Cardiac muscle cell (in vitro differentiated cells and primary cell): ENCODE measurements around the gene ATG4A. TPM values are rescaled to one million over a fixed set of nuclear protein-coding genes. Genes with fewer than 3 reads are reported as not detected.

Experiments
- DNase-seq, 2 donors: peaks; one replicate each; pipeline versions ENCODE4 v3.0.0 to v3.0.0-alpha.2; 2010 to 2017; ENCODE audit warnings: low read depth in 1 of 2, low spot score in 1 of 2
- H3K27ac ChIP-seq: fragments of 200-600 bp; sonication (generic); 2 replicates; pipeline ENCODE4 v1.5.1; 2016
- H3K27me3 ChIP-seq: fragments of 200-600 bp; sonication (generic); 2 replicates; pipeline ENCODE4 v1.6.0; 2016; ENCODE audit warnings: control low read depth
- H3K36me3 ChIP-seq: fragments of 200-600 bp; sonication (generic); 2 replicates; pipeline ENCODE4 v1.5.1; 2016; ENCODE audit warnings: control low read depth
- H3K4me1 ChIP-seq: fragments of 200-600 bp; sonication (generic); 2 replicates; pipeline ENCODE4 v1.8.1; 2017; ENCODE audit warnings: low read depth, mild to moderate bottlenecking, mixed run types
- H3K4me3 ChIP-seq: fragments of 200-600 bp; sonication (generic); 2 replicates; pipeline ENCODE4 v1.5.1; 2016; ENCODE audit warnings: mild to moderate bottlenecking
- H3K9me3 ChIP-seq: fragments of 200-600 bp; sonication (generic); 2 replicates; pipeline ENCODE4 v1.5.1; 2017; ENCODE audit warnings: low read depth, mild to moderate bottlenecking, control low read depth
- CTCF ChIP-seq: IDR thresholded peaks from 2 replicates; pipeline ENCODE4 v1.5.1; 2012; ENCODE audit warnings: low read depth, mild to moderate bottlenecking, low read length
- polyA plus RNA-seq: library from polyadenylated mRNA; unstranded; fragments of >200 nt; fragmentation: Nextera tagmentation; extraction: Ambion mirVana; gene quantifications from 2 replicates; pipeline ENCODE4 v1.2.1, GENCODE V29; 2016
- total RNA-seq: library from RNA; depleted of rRNA; stranded (reverse); fragments of >200 nt; gene quantifications from 2 replicates; pipeline ENCODE4 v1.2.3, GENCODE V29; 2016

ATG4A gene
- total and polyA plus RNA-seq, 2 experiments from 2014 or later: 13.0 to 29.5 TPM

- H3K9me3 ChIP-seq: no peaks in the 10 kb centered on the region
- H3K27me3 ChIP-seq: no peaks in the 10 kb centered on the region
- H3K36me3 ChIP-seq: no peaks in the 10 kb centered on the region
- no peak overlapping the region for H3K4me3 ChIP-seq
- peaks cover 23% of the 10 kb centered on the region for H3K4me1 ChIP-seq
- no peak for TF ChIP-seq CTCF
- peak in 1 of 2 donors; percentile 20 for DNase-seq
- H3K27ac ChIP-seq: no peak overlapping the region
These were observed 31.2 kb downstream of the ATG4A start for GRCh38 chrX:108122748-108123147.

- H3K4me3 ChIP-seq: no peak overlapping the region
- H3K4me1 ChIP-seq: peaks cover 23% of the 10 kb centered on the region
- TF ChIP-seq CTCF: no peak
- no peak overlapping the region for H3K27ac ChIP-seq
- no peaks in the 10 kb centered on the region for H3K9me3 ChIP-seq
- H3K36me3 ChIP-seq: no peaks in the 10 kb centered on the region
- DNase-seq: no peak
- no peaks in the 10 kb centered on the region for H3K27me3 ChIP-seq
These were observed 32.2 kb downstream of the ATG4A start for GRCh38 chrX:108123591-108124366.

GRCh38 chrX:108126661-108127060 is 35.1 kb downstream of the ATG4A start:
- Histone ChIP-seq H3K4me1 (peaks cover 4% of the 10 kb centered on the region), H3K9me3 (no peaks in the 10 kb centered on the region), H3K27ac (peak overlapping the region; percentile 30), H3K36me3 (no peaks in the 10 kb centered on the region), H3K27me3 (no peaks in the 10 kb centered on the region), H3K4me3 (no peak overlapping the region)
- TF ChIP-seq CTCF: no peak
- peak in 1 of 2 donors; percentile 36 for DNase-seq

DNA sequence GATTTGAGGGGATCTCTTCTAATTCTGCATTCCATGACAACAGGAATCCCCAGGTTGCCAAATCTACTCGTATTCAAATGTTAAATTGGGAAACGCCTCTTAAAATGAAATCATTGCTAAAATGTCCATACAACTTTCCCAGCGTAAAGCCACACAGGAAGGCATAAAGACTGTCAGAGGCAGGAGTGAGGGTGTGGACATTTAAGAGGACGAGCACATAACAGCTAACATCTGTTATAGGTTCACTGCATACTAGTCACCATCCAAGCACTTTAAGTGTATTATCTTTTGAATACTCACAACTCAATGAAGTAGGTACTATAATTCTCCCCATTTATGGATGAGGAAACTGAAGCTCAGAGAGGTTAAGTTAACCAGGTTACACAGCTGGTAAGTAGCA is 35.6 kb downstream of the ATG4A start:
- Histone ChIP-seq H3K4me1 (no peaks in the 10 kb centered on the region), H3K27ac (no peak overlapping the region)

DNA sequence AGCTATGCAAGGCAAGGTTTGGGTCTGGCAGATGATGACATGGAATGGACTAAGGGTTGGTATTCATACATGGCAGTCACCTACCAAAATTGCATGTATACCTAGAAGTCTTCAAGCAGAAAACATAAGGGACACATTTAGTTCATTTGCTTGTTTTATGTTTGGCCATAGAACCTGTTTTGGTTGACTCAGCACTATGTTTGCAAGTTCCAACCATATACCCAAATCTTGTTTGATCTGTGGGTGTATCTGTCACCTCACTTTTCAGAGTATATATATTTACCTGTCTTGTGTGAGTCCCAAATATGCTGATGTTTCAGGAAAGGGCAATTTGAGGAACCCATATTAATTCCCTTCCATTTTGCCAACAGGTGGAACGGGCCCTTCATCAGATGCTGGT is 39.3 kb downstream of the ATG4A start:
- H3K4me3 ChIP-seq: no peak overlapping the region
- no peaks in the 10 kb centered on the region for H3K9me3 ChIP-seq
- H3K27ac ChIP-seq: no peak overlapping the region
- no peak for TF ChIP-seq CTCF
- H3K36me3 ChIP-seq: no peaks in the 10 kb centered on the region
- H3K4me1 ChIP-seq: no peaks in the 10 kb centered on the region
- no peak for DNase-seq
- H3K27me3 ChIP-seq: no peaks in the 10 kb centered on the region

More for the DNA sequence above, 35.6 kb downstream of the ATG4A start:
- TF ChIP-seq CTCF: no peak
- Histone ChIP-seq H3K36me3 (no peaks in the 10 kb centered on the region), H3K27me3 (no peaks in the 10 kb centered on the region), H3K4me3 (no peak overlapping the region), H3K9me3 (no peaks in the 10 kb centered on the region)
- DNase-seq: no peak
